Stimulated activated naive B cell treated with anti-CD40 and anti-IgM and Interleukin-4, amounts not matched to agents 10 μg/mL and 1 μg/mL and 100 μg/mL, for 72 hours (primary cell): ENCODE data around the gene IPO4.
A peak's percentile ranks its signal among the peaks of the same experiment; 100 is the strongest.

Experiments
- ATAC-seq, 2 donors: fragments of 150-1000 bp; cut with Tn5 transposase; replicated peaks; 2 replicates each; pipeline ENCODE4 v1.10.0; 2021; ENCODE audit warnings: moderate library complexity in 1 of 2
- DNase-seq: peaks from one replicate; pipeline ENCODE4 v3.0.0; 2021
- H3K27ac Mint-ChIP-seq: one replicate; pipeline ENCODE4 v1.8.0; 2022; ENCODE audit warnings: mild to moderate bottlenecking, mixed read lengths
- H3K27me3 Mint-ChIP-seq, 2 donors: one replicate each; pipeline ENCODE4 v1.8.0; 2022; ENCODE audit warnings: mixed read lengths in 2 of 2
- H3K36me3 Mint-ChIP-seq, 2 donors: one replicate each; pipeline ENCODE4 v1.8.0; 2022; ENCODE audit warnings: mixed read lengths in 2 of 2, mild to moderate bottlenecking in 1 of 2
- H3K4me1 Mint-ChIP-seq, 2 donors: one replicate each; pipeline ENCODE4 v1.8.0; 2022; ENCODE audit warnings: mixed read lengths in 2 of 2, mild to moderate bottlenecking in 1 of 2
- H3K4me3 Mint-ChIP-seq, 2 donors: one replicate each; pipeline ENCODE4 v1.8.0; 2022; ENCODE audit warnings: mild to moderate bottlenecking in 2 of 2, mixed read lengths in 2 of 2, moderate library complexity in 1 of 2
- H3K9me3 Mint-ChIP-seq, 2 donors: one replicate each; pipeline ENCODE4 v1.8.0; 2022; ENCODE audit warnings: mixed read lengths in 2 of 2, mild to moderate bottlenecking in 1 of 2

IPO4 gene

DNA sequence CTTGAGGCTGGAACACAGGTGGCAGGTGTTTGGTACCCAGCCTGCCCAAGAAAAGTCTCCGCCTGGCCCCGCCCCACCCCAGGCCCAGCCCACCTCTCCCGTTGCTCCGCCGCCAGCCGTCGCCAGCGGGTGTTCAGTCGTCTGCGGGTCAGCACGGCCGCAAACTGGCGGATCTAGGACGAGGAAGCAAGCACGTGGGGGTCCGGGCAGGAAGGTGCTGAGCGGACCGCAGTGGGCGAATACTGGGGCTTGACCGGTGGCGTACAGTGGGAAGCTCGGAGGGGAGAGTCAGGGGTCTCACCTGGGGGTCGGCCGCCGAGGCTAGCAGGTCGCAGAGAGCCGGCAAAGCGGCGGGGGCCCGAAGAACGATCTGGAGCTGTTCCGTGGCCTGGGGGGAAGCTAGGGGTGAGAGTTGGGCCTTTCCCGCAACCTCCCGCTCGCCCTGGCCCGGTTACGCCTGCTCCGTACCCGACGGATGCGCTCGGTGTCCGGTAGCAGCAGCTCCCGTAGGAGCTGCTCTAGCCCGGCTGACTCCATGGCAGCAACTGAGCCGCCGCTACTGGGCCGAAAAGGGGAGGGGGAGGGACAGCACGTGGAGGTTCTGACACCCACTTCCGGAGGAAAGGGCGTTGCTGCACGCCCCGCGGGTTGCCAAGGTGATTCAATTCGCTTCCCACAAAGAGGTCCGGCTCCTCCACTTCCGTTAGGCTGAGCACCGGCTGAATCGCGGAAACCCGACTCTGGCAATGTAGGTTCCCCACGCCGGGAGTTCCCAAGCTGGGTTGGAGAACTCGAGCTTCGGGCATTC lies at the start of gene IPO4:
Gene IPO4 (minus strand): TSS at position 566 of the 808 bp plus-strand sequence. CDS start 29 bp downstream, at position 537.
- Mint-ChIP-seq H3K27me3 (no peaks in the 10 kb centered on the region), H3K4me3 (peak within 1 kb of the TSS; percentile 93 to 95), H3K9me3 (no peaks in the 10 kb centered on the region), H3K27ac (peak within 1 kb of the TSS; percentile 95), H3K36me3 (peaks cover 27 to 49% of the 10 kb centered on the region in 2 donors), H3K4me1 (peaks cover 29 to 55% of the 10 kb centered on the region in 2 donors)
- DNase-seq (peak; percentile 90), ATAC-seq (peak; percentile 96 to 98)

GRCh38 chr14:24238123-24238522 lies 49.5 kb upstream of the IPO4 start:
- DNase-seq (no peak), ATAC-seq (no peak)
- H3K27ac Mint-ChIP-seq, result peak overlapping the region; percentile 43
- peaks cover 62 to 76% of the 10 kb centered on the region in 2 donors for H3K4me1 Mint-ChIP-seq
- peaks cover 53 to 63% of the 10 kb centered on the region in 2 donors for H3K36me3 Mint-ChIP-seq
- H3K27me3 Mint-ChIP-seq, result no peaks in the 10 kb centered on the region
- no peaks in the 10 kb centered on the region for H3K9me3 Mint-ChIP-seq
- no peak overlapping the region for H3K4me3 Mint-ChIP-seq

DNA sequence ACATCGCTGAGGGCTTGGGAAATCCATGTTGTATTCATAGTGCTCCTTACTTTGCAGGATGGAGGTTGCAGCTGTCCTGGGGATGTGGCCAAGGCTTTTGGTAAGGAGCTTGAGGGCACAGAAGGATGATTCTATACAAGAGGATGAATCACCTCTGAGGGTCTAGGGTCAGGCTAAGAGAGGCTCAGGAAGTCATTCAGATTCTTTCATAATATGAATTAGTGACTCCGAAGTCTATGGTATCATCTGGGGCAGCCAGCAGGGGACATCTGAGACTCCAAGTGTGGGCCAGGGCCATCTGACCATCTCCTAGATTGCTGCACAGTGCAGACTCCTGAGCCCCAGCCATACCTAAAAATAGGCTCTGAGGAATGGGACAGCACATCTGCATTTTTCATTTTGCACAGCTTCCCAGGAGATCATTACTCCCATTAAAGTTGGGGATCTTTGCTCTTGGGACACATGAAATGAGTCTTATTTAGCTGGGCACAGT lies 48.9 kb upstream of the IPO4 start:
- Mint-ChIP-seq H3K36me3 (peaks cover 53 to 63% of the 10 kb centered on the region in 2 donors), H3K27ac (peak overlapping the region; percentile 70), H3K4me3 (no peak overlapping the region), H3K9me3 (no peaks in the 10 kb centered on the region), H3K4me1 (peaks cover 62 to 73% of the 10 kb centered on the region in 2 donors), H3K27me3 (no peaks in the 10 kb centered on the region)
- DNase-seq, result no peak
- ATAC-seq, result no peak

- Mint-ChIP-seq H3K27ac (peak overlapping the region; percentile 70), H3K4me1 (peaks cover 60 to 73% of the 10 kb centered on the region in 2 donors), H3K4me3 (no peak overlapping the region), H3K9me3 (no peaks in the 10 kb centered on the region), H3K27me3 (no peaks in the 10 kb centered on the region), H3K36me3 (peaks cover 47 to 61% of the 10 kb centered on the region in 2 donors)
- no peak for DNase-seq
- ATAC-seq, result no peak
Measured at GRCh38 chr14:24236689-24237462, 48.3 kb upstream of the IPO4 start.

DNA sequence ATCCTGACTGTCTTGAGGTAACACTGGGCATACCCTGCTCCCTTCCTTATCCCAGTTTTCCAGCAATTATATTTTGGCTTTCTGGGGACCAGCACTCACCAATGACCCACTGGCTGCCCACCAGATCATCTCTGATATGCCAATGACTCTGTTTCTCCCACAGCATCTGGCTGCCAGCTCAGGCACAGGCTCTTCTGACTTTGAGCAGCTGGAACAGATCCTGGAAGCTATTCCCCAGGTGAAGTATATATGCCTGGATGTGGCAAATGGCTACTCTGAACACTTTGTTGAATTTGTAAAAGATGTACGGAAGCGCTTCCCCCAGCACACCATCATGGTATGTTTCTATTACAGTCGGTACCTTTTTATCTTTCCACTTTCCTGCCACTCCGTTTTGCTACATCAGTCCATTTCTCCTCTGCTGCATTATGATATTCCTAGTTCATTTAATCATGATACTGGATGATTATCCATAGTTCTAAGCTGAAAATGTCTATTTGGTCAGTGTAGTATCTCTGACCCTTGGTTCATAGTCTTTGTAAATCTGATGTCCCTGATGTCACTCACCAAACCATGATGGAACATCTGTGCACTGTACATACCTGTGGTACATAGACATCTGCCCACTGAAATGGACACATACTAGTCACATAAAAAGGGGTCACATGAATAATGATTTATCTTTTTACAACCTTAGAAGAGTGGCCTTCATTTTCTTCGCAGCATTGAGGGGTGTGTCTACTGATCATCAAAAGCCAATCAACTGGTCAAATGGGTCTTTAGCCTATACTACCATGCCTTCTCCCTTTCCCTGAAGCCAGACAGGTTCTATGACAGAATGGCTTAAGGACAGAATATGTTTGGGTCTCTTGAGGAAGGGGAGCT lies 47.4 kb upstream of the IPO4 start:
- H3K27ac Mint-ChIP-seq, result peak overlapping the region; percentile 74
- no peak overlapping the region for H3K4me3 Mint-ChIP-seq
- H3K36me3 Mint-ChIP-seq, result peaks cover 45 to 59% of the 10 kb centered on the region in 2 donors
- DNase-seq (no peak), ATAC-seq (no peak)
- H3K9me3 Mint-ChIP-seq, result no peaks in the 10 kb centered on the region
- peaks cover 58 to 71% of the 10 kb centered on the region in 2 donors for H3K4me1 Mint-ChIP-seq
- no peaks in the 10 kb centered on the region for H3K27me3 Mint-ChIP-seq

- Mint-ChIP-seq H3K9me3 (no peaks in the 10 kb centered on the region), H3K27ac (peak overlapping the region; percentile 33), H3K4me1 (peaks cover 42 to 54% of the 10 kb centered on the region in 2 donors), H3K36me3 (peaks cover 35 to 45% of the 10 kb centered on the region in 2 donors), H3K27me3 (no peaks in the 10 kb centered on the region), H3K4me3 (peak overlapping the region; percentile 21 to 28)
- ATAC-seq, result no peak
- DNase-seq, result no peak
Measured at GRCh38 chr14:24234095-24235005, 45.7 kb upstream of the IPO4 start.

DNA sequence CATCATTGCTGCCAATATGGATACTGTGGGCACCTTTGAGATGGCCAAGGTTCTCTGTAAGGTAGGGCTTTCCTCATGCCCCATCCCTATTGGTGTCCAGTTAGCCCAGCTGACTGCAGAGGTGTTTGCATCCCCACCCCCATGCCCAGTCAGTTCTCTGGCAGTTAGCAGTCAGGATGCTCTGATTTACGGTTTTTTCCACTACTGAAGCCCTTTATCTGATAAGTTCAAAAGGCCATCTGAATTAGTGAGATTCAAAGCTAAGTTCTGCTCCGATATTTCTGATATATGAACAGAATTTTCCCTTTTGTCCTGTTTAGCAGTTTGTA lies 44.9 kb upstream of the IPO4 start:
- Mint-ChIP-seq H3K4me1 (peaks cover 34 to 51% of the 10 kb centered on the region in 2 donors), H3K4me3 (peak overlapping the region; percentile 91 to 93), H3K27ac (peak overlapping the region; percentile 93), H3K27me3 (no peaks in the 10 kb centered on the region), H3K9me3 (no peaks in the 10 kb centered on the region), H3K36me3 (peaks cover 29 to 40% of the 10 kb centered on the region in 2 donors)
- DNase-seq (no peak), ATAC-seq (no peak)

DNA sequence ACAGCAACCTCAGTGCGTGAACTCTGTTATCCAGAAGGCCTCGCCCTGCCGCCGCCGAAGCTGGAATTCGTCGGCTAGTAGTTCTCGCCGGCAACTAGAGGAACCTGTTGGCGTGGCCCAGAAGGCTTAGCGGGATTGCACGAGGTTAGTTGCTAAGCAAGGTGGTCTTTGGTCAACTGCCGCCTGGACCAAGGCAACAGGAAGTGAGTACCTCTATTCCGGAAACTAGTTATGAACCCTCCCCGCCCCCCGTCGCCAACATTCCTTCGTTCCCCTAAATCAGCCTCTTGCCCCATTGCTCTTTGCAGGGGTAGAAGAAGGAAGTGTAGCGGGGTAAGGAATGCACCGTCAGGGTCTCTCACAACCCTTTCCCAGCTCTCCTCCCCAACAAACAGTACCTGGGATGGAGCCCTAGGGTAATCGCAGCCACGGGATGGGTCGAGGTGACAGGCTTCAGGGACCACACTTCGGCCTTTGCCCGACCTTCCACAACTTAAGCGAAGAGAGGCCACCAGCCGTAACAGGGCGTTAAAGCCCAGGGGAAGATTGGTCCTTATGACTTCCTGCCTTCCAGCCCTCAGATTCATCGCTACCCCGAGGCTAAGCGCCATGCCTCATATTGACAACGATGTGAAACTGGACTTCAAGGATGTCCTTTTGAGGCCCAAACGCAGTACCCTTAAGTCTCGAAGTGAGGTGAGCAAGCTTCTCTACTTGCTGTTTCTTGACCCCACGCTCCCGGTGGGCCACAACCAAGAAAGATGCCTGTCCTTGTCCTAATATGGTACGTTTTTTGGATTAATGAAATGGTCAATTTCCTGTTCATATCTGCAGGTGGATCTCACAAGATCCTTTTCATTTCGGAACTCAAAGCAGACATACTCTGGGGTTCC lies 44.3 kb upstream of the IPO4 start, which contains the start of gene GMPR2:
Gene GMPR2 (plus strand): TSS at position 285 of the 893 bp plus-strand sequence. CDS start 325 bp downstream, at position 610.
- Mint-ChIP-seq H3K27ac (peak within 1 kb of the TSS; percentile 93), H3K9me3 (no peaks in the 10 kb centered on the region), H3K4me3 (peak within 1 kb of the TSS; percentile 91 to 93), H3K27me3 (no peaks in the 10 kb centered on the region), H3K36me3 (peaks cover 23 to 34% of the 10 kb centered on the region in 2 donors), H3K4me1 (peaks cover 28 to 46% of the 10 kb centered on the region in 2 donors)
- DNase-seq (peak; percentile 23), ATAC-seq (peak; percentile 67 to 69)

DNA sequence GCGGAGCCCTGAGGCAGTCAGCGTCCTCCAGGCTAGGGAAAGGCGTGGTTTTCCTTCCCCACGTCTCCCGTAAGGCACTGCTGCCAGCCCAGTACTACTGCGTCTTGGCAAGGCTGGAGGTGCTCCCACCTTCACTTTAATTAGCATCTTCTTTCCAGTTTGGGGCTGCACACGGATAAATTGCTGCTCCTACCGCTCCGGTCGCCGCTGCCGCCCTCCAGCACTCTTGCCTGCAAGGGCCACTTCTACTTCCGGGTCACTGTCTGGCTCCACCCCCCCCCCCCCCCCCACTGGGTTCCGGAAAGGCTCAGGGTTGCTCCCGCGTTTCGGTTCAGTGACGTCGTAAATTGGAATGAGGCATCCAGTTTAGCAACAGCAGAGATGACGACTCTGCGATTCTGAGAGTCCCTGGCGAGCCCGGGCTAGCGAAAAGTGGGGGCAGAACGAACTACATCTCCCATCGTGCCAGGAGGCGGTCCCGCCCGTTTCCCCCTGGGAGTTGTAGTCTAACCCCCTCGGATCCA lies 43.6 kb upstream of the IPO4 start, which contains the start of gene NEDD8:
Gene NEDD8 (minus strand): TSS at position 247 of the 524 bp plus-strand sequence. CDS start 100 bp downstream, at position 147.
- H3K4me3 Mint-ChIP-seq, result peak within 1 kb of the TSS; percentile 91 to 93
- H3K27me3 Mint-ChIP-seq, result no peaks in the 10 kb centered on the region
- peak; percentile 83 to 85 for ATAC-seq
- peaks cover 25 to 43% of the 10 kb centered on the region in 2 donors for H3K4me1 Mint-ChIP-seq
- peaks cover 20 to 32% of the 10 kb centered on the region in 2 donors for H3K36me3 Mint-ChIP-seq
- no peaks in the 10 kb centered on the region for H3K9me3 Mint-ChIP-seq
- peak; percentile 87 for DNase-seq
- peak within 1 kb of the TSS; percentile 93 for H3K27ac Mint-ChIP-seq

DNA sequence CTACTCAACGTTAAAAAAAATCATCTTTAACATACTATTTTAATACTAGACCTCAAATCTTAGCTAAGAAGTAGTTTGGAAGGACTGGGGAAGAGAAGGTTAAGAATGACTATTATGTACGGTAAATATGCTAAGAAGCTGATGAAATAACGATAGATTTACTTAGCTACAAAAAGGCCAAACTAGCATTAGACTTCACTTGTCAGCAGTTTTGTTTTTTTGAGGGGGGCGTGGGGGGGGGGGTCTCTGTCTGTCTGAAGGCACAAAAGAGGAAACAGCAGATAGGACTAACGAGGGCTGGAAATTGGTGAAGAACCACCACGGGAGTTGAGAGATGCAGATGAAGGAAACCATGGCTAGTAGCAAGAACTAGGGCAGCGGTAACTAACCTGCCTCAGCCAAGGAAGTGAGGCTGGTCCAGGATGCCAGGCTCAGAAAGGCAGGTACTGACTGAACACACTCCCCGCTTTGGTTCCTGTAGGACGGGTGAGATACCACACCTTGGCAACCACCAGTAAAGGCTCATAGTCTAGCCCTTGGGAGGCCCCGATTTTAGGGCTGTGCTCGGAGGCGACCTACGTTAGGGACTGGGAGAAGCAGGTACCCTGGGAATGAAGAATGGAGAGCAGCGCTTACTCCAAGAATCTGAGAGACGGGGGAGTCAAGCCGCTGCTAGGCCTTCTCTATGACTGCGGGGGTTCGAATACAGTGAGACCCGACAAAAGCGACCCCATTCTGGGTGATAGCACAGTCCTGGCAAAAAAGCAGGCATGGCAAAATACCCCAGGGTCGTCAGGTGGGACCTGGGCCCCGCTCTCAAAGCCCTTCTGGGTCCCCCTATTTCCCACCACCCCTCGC lies 42.9 kb upstream of the IPO4 start:
- DNase-seq, result no peak
- H3K27ac Mint-ChIP-seq, result peak overlapping the region; percentile 93

DNA sequence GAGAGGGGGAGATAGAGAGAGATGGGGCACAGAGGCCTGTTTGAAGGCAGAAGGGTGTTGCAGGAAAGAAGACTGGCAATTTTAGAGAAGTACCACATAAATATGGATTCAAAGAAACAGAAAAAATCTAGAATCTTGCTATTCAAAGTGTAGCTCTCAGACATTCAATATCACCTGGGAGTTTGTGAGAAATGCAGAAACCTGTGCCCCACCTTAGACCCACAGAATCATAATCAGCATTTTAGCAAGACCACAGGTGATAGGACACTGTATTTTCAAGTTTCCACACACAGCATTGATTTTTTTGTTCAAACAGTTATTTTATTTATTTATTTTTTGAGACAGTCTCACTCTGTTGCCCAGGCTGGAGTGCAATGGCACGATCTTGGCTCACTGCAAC lies 40.3 kb upstream of the IPO4 start:
- ATAC-seq, result no peak
- Mint-ChIP-seq H3K27me3 (no peaks in the 10 kb centered on the region), H3K4me1 (peaks cover 11 to 31% of the 10 kb centered on the region in 2 donors), H3K9me3 (no peaks in the 10 kb centered on the region), H3K4me3 (no peak overlapping the region), H3K27ac (no peak overlapping the region), H3K36me3 (peaks cover 11 to 18% of the 10 kb centered on the region in 2 donors)
- no peak for DNase-seq

More for the DNA sequence above, 42.9 kb upstream of the IPO4 start:
- H3K4me3 Mint-ChIP-seq, result peak overlapping the region; percentile 91 to 93
- peak; percentile 30 to 36 for ATAC-seq
- H3K27me3 Mint-ChIP-seq, result no peaks in the 10 kb centered on the region
- H3K4me1 Mint-ChIP-seq, result peaks cover 23 to 40% of the 10 kb centered on the region in 2 donors
- peaks cover 16 to 28% of the 10 kb centered on the region in 2 donors for H3K36me3 Mint-ChIP-seq
- no peaks in the 10 kb centered on the region for H3K9me3 Mint-ChIP-seq
